ENCODE measurements around the gene BCL2L15. TPM values are rescaled to one million over a fixed set of nuclear protein-coding genes. Genes with fewer than 3 reads are reported as not detected.

Gene BCL2L15
- total and polyA plus RNA-seq, 2 of the 8 experiments (the other 6 are each of a cell fraction or from before 2014, with no cell fraction given), result 0.32 to 0.36 TPM

- TF ChIP-seq TCF12 (IDR thresholded peaks at IDR 0.05; ENCODE audit: low read depth, low read length), result no peak
Observed at GRCh38 chr1:113886417-113887401, 672 bp downstream of the BCL2L15 start (continued).
